Measurements from ENCODE around the gene AHNAK.
"Not testable (repeated sequence)": the region's sequence is repeated elsewhere in the genome, so short reads cannot be mapped to it uniquely, and the experiment has no call there.

Gene AHNAK

GRCh38 chr11:62535802-62536201 lies 10.8 kb downstream of the AHNAK start:
- no peak for DNase-seq (ENCODE audit: low read depth)

- no peak for DNase-seq (ENCODE audit: low read depth)
Measured at GRCh38 chr11:62534779-62535545, 11.6 kb downstream of the AHNAK start.

- no peak for DNase-seq (ENCODE audit: low read depth)
Measured at GRCh38 chr11:62532096-62532495, 14.5 kb downstream of the AHNAK start.

GRCh38 chr11:62516736-62517371 lies 29.8 kb downstream of the AHNAK start:
- DNase-seq (ENCODE audit: low read depth): no peak

GRCh38 chr11:62514151-62514550 lies 32.5 kb downstream of the AHNAK start:
- DNase-seq (ENCODE audit: low read depth): no peak

GRCh38 chr11:62513626-62514025 lies 33.0 kb downstream of the AHNAK start:
- no peak for DNase-seq (ENCODE audit: low read depth)

- no peak for DNase-seq (ENCODE audit: low read depth)
Measured at GRCh38 chr11:62512961-62513360, 33.6 kb downstream of the AHNAK start.

- DNase-seq (ENCODE audit: low read depth): no peak
Measured at GRCh38 chr11:62508336-62509058, 38.1 kb downstream of the AHNAK start.

GRCh38 chr11:62507125-62507422 lies 39.5 kb downstream of the AHNAK start:
- no peak for DNase-seq (ENCODE audit: low read depth)

GRCh38 chr11:62506413-62507124 lies 40.0 kb downstream of the AHNAK start:
- no peak for DNase-seq (ENCODE audit: low read depth)

GRCh38 chr11:62505440-62506091 lies 41.0 kb downstream of the AHNAK start:
- no peak for DNase-seq (ENCODE audit: low read depth)

GRCh38 chr11:62505059-62505439 lies 41.6 kb downstream of the AHNAK start:
- DNase-seq (ENCODE audit: low read depth): no peak

GRCh38 chr11:62504158-62504973 lies 42.2 kb downstream of the AHNAK start:
- DNase-seq (ENCODE audit: low read depth): no peak

- no peak for DNase-seq (ENCODE audit: low read depth)
Measured at GRCh38 chr11:62502030-62502730, 44.4 kb downstream of the AHNAK start.

- no peak for DNase-seq (ENCODE audit: low read depth)
Measured at GRCh38 chr11:62501432-62501891, 45.1 kb downstream of the AHNAK start.

GRCh38 chr11:62500650-62501030 lies 46.0 kb downstream of the AHNAK start:
- DNase-seq (ENCODE audit: low read depth): no peak

GRCh38 chr11:62499944-62500649 lies 46.5 kb downstream of the AHNAK start:
- DNase-seq (ENCODE audit: low read depth): no peak

- DNase-seq (ENCODE audit: low read depth): not testable (repeated sequence)
Measured at GRCh38 chr11:62499311-62499943, 47.2 kb downstream of the AHNAK start.
